Measurements from ENCODE around the gene DERA.
"Not testable (repeated sequence)": the region's sequence is repeated elsewhere in the genome, so short reads cannot be mapped to it uniquely, and the experiment has no call there.

Gene DERA

DNA sequence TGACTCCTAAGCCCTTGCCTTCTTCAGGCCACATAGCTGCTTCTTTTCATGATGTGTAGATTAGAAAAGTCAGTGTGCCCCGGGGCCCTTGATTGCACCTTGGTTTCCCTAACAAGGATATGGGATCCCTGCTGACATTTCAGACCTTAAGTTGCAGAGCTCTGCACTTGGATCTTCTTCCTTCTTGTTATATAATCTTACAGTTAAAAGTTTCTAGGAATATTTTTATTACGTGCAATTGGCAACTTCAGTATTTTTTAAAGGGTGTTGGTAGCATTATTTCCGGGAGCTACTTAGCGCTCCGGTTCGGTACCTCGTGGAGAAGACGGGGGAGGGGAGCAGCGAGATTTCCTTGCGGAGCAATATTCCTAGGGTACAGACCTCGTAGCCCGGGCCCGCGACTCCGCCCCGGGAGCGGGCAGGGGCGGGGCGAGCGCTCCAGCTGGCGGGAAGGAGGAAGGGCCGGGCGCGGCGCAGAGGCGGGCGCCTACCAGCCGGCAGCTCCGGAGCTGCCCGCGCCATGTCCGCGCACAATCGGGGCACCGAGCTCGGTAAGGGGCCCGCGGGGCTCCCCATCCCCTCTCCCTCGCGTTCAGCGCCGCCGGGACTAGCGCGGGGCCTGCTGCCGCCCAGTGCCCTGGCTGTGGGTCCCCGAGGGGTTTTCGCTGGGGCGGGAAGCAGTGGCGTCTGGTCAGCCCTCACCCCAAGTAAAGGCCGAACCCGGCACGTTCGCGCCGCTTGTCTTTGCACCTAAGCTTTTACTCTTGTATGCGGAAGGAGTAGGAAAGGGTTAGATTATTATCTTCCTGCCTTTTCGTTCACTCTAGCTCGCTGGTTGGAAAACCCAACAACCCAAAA, at the start of gene DERA:
Gene DERA, plus strand, starts transcription at position 469 of the 858 bp plus-strand sequence. Its CDS starts 52 bp downstream, at position 521.
- DNase-seq: peak; percentile 61

DNA sequence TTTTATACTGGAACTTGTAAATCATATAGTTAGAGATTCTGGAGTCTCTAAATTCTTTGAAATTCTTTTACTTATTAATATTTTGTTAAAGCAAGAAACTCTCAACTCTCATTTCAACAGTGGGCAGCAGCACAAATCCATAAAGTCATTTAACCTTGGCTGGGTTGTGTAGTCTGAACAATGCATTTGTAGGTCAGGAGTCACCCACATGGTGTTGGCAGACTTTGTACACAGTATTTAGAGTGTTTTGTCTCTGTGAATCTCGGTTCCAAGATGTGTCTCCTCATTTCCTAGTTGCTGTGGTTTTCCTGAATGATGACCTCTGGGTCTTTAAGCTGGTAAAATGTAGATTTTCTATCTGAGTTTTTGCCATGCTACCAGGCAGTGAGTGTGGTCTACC, 49.7 kb upstream of the DERA start:
- DNase-seq: no peak

DNA sequence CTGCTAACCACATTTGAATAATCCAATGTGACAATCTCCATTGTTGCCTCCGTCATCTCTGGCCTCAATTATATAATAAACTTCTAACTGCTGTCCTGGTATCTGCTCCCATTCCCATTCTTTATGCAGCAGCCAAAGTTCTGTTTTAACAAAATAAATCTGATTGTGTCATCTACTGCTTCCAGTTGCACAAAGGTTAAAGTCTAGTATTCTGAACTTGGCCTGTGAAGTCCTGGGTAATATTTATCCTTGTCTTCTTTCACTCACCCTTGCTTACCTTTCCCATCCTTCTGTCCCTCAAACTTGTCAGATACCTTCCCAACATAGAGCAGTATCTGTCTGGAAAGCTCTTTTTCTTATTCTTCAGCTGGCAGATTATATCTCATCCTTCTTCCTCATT, 48.3 kb upstream of the DERA start:
- no peak for DNase-seq

DNA sequence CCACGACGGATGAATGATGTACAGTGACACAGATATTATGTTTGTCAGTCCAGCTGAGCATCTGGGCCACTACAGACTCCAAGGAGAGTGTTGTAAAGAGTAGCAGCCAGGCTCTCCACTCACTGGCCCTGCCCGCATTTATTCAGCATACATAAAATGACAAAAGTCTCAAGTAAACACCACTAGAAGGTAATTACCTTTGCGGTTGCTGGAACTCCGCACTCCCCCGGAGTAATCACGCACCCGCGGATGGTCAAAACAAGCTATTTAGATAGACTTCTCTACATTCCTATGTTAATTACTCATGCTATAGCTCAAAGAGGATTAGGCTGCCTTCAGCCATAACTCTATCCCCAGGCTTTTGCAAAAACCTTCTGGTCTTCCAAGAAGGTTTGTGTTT, 47.8 kb upstream of the DERA start:
- no peak for DNase-seq

DNA sequence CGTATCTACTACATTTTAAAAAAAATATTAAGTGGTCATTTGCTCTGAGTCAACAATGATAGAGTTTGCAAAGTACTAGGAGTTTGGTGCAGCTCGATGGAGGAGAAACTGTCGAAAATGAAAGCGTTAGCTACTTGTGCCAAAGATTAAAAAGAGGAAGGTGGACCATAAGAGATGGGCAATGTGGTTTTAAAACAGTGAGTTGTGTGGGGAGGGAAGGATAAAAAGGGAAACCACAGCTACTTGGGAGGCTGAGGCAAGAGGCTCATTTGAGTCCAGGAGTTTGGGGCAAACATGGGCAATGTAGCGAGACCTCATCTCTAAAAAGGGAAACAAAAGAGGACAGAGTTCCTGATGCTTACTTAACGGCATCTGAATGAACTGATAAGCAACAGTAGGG, 47.1 kb upstream of the DERA start:
- no peak for DNase-seq

DNA sequence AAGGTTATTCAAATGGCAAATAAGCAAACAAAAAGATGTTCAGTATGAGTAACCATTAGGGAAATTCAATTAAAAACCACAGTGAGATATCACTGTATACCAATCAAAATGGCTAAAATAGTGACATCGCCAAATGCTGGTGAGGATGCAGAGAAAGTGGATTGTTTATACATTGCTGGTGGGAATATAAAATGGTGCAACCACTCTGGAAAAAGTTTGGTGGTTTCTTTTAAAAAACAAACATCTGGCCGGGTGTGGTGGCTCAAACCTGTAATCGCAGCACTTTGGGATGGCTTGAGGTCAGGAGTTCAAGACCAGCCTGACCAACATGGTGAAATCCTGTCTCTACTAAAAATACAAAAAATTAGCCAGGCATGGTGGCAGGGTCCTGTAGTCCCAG, 42.9 kb upstream of the DERA start:
- DNase-seq: no peak

DNA sequence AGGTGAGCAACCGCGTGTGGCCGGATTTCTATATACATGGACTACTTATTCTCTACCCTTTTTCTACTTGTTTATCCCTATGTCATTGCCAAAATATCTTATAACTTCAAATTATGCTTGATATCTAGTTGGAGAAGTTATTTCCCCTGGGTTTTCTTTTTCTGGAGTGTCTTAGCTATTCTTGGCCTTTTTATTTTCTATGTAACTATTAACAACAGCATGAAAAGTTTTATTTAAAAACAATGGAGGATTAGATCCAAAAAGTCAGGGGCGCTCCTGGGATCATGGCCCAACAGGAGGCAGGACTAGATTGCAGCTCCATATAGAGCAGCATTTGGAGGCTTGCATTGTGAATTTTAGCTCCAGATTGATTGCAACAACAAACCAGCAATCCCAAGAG, 37.6 kb upstream of the DERA start:
- no peak for DNase-seq

DNA sequence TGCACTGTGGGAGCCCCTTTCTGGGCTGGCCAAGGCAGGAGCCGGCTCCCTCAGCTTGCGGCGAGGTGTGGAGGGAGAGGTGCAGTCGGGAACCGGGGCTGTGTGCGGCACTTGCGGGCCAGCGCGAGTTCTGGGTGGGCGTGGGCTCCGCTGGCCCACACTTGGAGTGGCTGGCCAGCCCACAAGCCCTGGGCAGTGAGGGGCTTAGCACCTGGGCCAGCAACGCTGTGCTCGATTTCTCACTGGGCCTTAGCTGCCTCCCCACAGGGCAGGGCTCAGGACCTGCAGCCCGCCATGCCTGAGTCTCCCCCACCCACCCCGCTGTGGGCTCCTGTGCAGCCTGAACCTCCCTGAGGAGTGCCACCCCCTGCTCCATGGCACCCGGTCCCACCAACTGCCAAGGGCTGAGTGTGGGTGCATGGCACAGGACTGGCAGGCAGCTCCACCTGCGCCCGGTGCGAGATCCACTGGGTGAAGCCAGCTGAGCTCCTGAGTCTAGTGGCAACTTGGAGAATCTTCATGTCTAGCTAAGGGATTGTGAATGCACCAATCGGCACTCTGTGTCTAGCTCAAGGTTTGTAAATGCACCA, 36.5 kb upstream of the DERA start:
- not testable (repeated sequence) for DNase-seq

DNA sequence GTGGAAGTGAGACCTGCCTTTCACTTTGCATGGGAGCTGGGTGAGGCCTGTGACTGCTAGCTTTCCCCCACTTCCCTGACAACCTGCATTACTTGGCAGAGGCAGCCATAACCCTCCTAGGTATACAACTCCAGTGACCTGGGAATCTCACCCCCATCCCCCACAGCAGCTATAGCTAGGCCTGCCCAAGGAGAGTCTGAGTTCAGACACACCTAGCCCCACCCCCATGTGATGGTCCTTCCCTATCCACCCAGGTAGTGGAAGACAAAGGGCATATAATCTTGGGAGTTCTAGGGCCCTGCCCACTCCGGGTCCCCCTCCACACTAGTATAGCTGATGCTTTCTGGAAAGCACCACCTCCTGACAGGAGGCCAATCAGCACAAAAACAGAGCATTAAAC, 35.3 kb upstream of the DERA start:
- DNase-seq: no peak

DNA sequence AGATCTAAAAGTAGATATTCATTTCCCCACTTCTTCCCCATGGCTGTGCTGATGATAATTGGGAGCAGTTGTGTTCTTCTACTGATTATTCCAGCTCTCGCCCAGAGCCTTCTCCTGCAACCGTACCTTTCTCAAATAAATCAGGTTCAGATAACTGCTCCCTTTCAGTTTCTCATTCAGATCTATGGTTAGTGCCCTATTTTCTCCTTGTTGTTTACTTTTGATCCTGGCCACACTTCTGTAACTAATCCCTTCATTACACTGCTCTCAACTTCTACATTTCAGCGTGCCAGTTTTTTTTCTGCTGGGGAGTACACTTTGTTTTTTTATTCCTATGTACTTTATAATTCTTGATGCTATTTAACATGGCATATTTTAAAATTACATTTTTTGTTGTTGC, 31.7 kb upstream of the DERA start:
- no peak for DNase-seq

DNA sequence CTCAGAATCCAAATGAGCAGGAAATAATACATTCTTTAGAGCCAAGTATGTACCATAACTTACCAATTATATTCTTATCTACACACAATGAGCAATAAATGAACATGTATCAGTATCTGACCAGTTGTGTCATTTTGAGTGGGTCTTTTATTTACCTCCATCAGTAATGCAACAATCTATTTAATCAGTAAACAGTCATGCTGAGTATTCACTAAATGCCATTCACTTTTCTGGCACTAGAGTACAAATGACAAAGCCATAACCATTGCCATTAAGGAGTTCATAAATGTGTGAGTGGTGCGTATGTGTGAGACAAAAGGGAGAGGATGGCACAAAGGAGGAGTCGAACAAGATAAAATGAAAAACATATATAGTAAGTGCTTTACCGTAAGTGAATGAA, 30.4 kb upstream of the DERA start:
- DNase-seq: no peak

DNA sequence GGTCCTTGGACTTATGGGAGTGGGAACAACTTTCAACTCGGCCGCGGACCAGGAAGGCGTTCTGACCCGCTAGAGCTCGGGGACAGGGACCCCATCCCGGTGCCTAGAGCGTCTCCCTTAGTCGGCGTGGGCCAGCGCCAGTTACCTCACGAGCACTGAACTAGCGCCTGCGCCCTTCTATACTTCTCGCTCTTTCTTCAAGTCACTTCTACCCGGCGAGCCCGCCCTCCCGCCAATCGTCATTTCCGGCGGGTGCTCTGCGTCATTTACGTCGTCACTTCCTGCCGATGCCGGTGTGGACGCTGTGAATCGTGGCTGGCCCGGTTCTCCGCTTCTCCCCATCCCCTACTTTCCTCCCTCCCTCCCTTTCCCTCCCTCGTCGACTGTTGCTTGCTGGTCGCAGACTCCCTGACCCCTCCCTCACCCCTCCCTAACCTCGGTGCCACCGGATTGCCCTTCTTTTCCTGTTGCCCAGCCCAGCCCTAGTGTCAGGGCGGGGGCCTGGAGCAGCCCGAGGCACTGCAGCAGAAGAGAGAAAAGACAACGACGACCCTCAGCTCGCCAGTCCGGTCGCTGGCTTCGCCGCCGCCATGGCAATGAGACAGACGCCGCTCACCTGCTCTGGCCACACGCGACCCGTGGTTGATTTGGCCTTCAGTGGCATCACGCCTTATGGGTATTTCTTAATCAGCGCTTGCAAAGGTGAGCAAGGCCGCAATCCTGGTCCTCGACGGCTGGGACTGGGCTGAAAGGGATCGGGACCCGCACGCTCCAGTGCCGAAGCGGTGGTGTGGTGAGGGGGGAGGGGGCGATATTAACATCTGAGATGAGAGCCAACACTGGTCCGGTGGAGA, 28.8 kb upstream of the DERA start, which contains the start of gene STRAP:
Gene STRAP, plus strand, starts transcription at position 270 of the 854 bp plus-strand sequence. Its CDS starts 321 bp downstream, at position 591.
- peak; percentile 90 for DNase-seq

DNA sequence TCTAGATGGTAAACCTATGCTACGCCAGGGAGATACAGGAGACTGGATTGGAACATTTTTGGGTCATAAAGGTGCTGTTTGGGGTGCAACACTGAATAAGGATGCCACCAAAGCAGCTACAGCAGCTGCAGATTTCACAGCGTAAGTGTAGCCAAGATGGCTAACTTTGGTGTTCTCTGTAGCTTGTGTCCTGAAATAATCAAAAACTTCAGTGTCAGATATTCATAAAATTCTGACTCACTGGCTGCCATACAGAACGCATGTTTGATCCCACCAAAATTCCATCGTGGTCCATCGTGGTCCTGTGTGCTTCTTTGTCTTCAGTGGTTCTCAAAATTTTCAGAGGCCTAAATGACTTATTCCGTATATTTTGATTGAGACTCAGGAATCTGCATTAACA, 27.6 kb upstream of the DERA start:
- no peak for DNase-seq

DNA sequence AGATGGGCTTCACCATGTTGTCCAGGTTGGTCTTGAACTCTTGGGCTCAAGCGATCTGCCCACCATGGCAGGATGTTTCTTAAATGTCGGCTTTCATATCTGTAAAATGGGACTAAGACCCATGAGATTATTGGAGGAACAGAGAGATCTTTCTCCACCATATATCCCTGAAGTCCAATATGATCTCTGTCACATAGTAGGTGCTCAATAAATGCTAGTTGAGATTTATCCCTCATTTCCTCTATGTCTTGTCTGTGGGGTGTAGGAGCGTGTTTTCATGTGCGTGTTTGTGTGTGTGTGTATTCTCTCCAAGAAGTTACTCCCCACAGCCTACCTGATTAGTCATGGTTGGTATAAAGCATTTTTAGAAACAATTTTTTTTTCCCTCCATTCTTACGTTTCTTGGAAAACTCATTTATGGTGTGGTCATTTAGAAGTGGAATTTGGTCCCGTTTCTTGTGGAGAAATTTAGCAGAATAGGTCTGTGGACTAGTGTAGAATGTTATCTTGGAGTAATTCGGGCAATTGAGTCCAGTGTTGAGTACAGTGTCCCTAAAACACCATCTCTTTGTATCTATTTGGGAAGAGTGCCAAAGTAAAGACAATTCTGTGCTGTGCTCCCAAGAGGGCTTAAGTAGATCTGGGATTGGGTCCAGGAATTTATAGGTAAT, 24.6 kb upstream of the DERA start:
- DNase-seq: peak; percentile 64

DNA sequence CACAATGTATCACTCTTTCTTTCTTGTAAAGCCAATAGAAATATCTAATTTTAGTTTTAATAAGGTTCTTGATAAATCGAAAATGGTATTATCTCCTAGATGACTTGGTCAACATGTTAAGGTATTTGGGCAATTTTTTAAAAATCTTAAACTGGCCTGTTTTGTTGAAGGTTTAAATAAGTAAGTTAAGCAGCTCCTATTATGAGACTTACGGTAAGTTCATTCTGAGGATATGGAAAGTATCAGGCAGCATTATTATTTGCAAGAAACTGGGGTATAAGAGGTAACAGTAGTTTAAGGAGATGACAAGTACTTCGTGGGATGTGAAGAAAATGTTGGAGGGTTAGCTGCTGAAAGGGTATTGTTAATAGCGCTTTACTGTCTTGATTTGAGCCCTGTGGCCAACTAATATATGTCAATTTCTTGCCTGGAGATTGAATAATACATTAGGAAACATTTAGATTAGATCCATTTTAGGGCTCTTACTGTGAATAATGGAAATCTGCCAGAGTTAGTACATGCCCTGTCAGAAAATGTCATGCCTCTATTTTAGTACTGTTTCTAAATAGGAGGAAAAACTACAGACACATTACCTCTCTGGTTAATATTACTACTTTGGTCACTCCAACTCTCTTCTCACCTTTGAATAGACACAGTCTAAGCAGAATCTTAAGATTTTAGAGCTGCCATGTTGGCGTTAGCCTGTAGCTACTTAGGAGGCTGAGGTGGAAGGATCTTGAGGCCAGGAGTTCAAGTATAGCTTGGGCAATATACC, 23.9 kb upstream of the DERA start:
- DNase-seq: no peak

DNA sequence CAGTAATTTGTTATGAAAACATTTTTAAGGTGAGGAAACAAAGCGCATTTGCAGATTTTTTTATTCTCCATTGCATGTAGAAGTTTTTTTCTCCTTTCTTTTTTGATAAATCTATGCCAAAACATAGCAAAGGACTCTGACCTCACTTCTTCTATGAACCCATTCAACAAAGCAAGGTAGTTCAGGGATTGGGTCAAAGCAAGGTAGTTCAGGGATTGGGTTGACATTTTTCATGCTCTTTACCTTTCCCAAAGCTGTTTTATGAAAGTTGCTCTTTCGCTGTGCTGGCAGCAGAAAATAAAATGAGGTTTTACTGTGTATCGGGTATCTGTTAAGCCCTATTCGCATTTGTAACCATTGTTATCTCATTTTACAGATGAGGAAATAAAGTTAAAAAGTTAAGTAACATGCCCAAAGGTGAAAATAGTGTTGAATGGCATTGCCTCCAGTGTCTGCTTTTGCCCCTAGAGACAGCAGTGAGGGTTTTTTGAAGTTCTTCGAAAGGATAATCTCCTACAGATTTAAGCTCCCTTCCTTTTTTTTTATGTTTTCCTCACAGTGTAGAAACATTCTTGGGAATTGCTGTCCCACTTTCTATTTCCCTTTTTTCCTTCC, 18.4 kb upstream of the DERA start:
- no peak for DNase-seq

DNA sequence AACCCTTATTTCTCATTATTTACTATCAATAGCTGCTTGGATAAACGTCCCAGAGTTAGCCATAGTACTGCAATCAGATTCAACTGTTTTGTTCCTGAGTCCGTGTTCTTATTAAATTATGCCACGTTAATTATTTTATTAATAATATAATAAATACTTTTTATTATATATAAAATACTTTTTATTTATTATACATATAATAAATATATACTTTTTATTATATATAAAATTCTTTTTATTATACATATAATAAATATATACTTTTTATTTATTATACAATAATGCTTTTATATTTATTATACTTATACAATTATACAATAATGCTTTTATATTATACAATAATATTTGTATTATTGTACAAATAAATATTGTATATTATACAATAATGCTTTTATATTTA, 17.9 kb upstream of the DERA start:
- DNase-seq: no peak

DNA sequence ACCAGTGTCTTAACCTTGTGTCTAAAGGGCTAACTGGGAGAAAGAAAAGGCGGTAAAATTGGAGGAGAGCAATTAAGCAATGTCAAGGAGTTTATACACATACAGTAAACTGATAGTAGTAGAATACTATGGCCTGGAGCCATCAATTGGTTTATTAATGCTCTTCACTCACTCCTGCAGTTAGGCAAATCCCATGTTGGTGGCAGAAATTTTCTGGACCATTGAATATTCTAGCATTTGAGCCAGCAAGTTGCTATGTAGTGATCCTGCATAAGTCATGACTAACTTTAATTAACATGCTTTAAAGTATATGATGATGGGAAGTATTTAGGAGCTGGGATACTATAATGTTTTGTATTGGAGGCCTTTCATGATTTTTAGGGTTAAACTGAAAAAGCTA, 14.3 kb upstream of the DERA start:
- no peak for DNase-seq

DNA sequence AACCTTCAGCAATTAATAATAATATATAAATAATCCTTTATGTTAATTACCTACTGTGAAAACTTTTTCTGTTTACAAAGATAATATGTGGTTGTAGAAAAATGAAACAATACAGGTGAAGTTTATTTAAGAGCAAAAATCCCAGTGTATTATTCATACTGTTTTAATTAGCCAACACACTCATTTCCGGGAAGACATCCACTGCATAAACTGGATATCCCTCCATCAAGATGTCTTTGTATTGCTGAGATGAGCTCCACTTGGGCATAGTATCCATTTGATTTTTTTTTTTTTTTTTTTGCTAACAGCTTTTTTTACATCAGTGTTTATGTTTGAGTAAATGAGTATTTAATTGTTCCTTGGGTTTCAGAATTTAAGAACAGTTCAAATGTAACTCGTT, 13.7 kb upstream of the DERA start:
- no peak for DNase-seq

DNA sequence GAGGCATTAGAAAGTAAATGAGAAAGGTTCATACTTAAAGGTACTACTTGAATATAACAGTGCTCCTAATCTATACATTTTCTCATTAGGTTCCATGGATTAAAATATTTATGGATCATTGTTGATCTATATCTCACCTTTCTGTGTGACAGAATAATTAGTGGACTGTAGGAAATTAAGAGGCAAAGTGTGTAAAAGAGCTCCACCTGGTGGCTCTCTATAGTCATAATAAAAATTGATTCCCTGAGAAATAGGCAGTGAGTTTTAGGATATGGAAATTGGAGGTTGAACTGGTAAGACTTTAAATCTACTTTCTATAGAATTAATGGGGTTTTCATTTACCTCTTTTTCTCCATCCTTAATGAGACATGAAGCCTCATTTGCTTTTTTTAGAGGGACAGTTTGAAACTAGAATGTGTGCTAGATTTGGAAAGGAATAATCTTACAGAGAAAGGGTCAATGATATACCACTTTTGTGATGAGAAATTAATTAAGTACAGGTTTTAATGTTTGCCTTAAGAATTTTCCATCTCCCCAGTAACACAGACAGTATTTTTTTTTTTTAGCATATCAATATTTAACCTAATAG, 11.8 kb upstream of the DERA start:
- DNase-seq: no peak

DNA sequence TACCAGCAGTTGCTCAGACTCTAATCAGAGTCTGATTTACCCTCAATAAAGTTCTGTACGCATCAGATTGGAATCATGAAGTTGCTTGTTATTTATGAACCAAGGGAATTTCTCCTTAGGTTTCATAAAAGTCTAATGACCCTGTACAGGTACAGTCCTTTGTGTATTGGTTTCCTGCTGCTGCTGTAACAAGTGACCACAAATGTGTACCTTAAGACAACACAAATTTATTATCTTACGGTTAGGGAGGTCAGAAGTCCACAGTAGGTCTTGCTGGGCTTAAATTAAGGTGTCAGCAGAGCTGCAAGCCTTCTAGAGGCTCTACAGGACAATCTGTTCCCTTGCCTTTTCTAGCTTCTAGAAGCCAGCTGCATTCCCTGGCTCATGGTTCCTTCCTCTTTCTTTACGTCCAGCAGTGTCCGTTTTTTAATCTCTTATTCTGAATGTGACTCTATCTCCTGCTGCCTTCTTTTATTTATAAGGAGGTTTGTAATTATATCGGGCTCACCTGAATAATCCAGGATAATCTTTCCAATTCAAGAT, 6.7 kb upstream of the DERA start:
- DNase-seq: no peak
